DOHH2 (cell line): ENCODE results near the gene DAD1.

Experiments
- H3F3A ChIP-seq: fragments of 200-600 bp; sonication (generic), shearing (Covaris generic); 2 replicates; pipeline ENCODE4 v1.6.0; 2016; ENCODE audit warnings: antibody characterized with exemption, mild to moderate bottlenecking; ENCODE audit not compliant: control insufficient read depth, insufficient read depth
- H3K27ac ChIP-seq: fragments of 200-600 bp; sonication (generic); 2 replicates; pipeline ENCODE4 v1.5.1; 2014; ENCODE audit warnings: low read depth, mild to moderate bottlenecking, low read length, moderate library complexity
- H3K27me3 ChIP-seq: fragments of 200-600 bp; sonication (generic); 2 replicates; pipeline ENCODE4 v1.6.1; 2014; ENCODE audit warnings: mild to moderate bottlenecking, low read length, mixed read lengths; ENCODE audit not compliant: control insufficient read depth
- H3K36me3 ChIP-seq: fragments of 200-600 bp; sonication (generic); 2 replicates; pipeline ENCODE4 v1.6.1; 2014; ENCODE audit warnings: mild to moderate bottlenecking, low read length, moderate library complexity, mixed read lengths; ENCODE audit not compliant: control insufficient read depth
- H3K4me1 ChIP-seq: fragments of 200-600 bp; sonication (generic); 2 replicates; pipeline ENCODE4 v1.6.1; 2014; ENCODE audit warnings: mild to moderate bottlenecking, low read length, mixed read lengths; ENCODE audit not compliant: control insufficient read depth
- H3K4me2 ChIP-seq: fragments of 200-600 bp; sonication (generic); 2 replicates; pipeline ENCODE4 v1.6.0; 2014; ENCODE audit warnings: mild to moderate bottlenecking, low read length, moderate library complexity
- H3K4me3 ChIP-seq: fragments of 200-600 bp; sonication (generic); 2 replicates; pipeline ENCODE4 v1.5.1; 2014; ENCODE audit warnings: mild to moderate bottlenecking, low read length, mixed read lengths
- H3K79me2 ChIP-seq: fragments of 200-600 bp; sonication (generic); 2 replicates; pipeline ENCODE4 v1.6.1; 2014; ENCODE audit warnings: mild to moderate bottlenecking, low read length, mixed read lengths; ENCODE audit not compliant: control insufficient read depth
- H3K9me2 ChIP-seq: fragments of 200-600 bp; sonication (generic); replicated peaks from 2 replicates; pipeline ENCODE4 v1.6.1; 2014; ENCODE audit warnings: mild to moderate bottlenecking, low read length, mixed read lengths; ENCODE audit not compliant: control insufficient read depth
- H3K9me3 ChIP-seq: fragments of 200-600 bp; sonication (generic); 2 replicates; pipeline ENCODE4 v1.6.1; 2014; ENCODE audit warnings: antibody characterized with exemption, low read length, mixed read lengths; ENCODE audit not compliant: control insufficient read depth, insufficient read depth
- H4K20me1 ChIP-seq: fragments of 200-600 bp; sonication (generic); 2 replicates; pipeline ENCODE4 v1.6.0; 2014; ENCODE audit warnings: low read depth, mild to moderate bottlenecking, antibody characterized with exemption, low read length, moderate library complexity; ENCODE audit not compliant: control insufficient read depth, insufficient read depth
- CTCF ChIP-seq: fragments of 200-600 bp; sonication (generic); IDR thresholded peaks from one replicate; pipeline ENCODE4 v1.5.1; 2014; ENCODE audit warnings: antibody characterized with exemption, mild to moderate bottlenecking, low read depth, low read length; ENCODE audit not compliant: poor library complexity, severe bottlenecking
- EZH2phosphoT487 ChIP-seq: fragments of 200-600 bp; sonication (generic); IDR thresholded peaks from 2 replicates; pipeline ENCODE4 v1.6.1; 2017; ENCODE audit warnings: borderline replicate concordance, mild to moderate bottlenecking, antibody characterized with exemption, low read length, moderate library complexity, mixed read lengths

DAD1 gene

DNA sequence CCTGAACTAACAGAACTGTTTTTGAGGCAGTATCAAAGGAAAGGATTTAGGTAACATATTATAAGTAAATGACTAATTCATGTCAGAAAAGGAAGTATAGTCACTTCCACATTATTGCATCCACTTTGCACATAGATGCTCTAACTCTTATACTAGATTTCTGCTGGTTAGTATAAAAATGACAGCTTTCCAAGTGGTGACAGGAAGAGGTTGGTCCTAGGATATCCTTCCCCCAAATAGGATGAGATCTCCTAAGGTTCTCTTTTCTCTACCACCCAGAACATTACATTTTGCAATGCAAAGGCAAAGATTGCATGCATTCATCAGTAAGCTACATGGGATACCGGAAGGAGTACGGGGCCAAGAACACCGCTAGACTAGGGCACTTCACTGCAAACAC, 15.2 kb downstream of the DAD1 start:
- Histone ChIP-seq H3K9me3 (no peaks in the 10 kb centered on the region), H3K27ac (no peak overlapping the region), H4K20me1 (no peaks in the 10 kb centered on the region), H3K4me3 (no peak overlapping the region), H3K36me3 (peaks cover 60% of the 10 kb centered on the region), H3K9me2 (no peaks in the 10 kb centered on the region), H3F3A (peaks cover 16% of the 10 kb centered on the region), H3K27me3 (no peaks in the 10 kb centered on the region), H3K79me2 (peaks cover 42% of the 10 kb centered on the region), H3K4me1 (peaks cover 29% of the 10 kb centered on the region), H3K4me2 (no peak overlapping the region)
- TF ChIP-seq CTCF = no peak
- TF ChIP-seq EZH2phosphoT487 = no peak

- H3K4me1 ChIP-seq = peaks cover 37% of the 10 kb centered on the region
- no peaks in the 10 kb centered on the region for H3K27me3 ChIP-seq
- no peaks in the 10 kb centered on the region for H3K9me2 ChIP-seq
- H3K9me3 ChIP-seq = no peaks in the 10 kb centered on the region
- peak overlapping the region; percentile 1; the same call in 1 of the 2 replicates for H3K27ac ChIP-seq
- no peak overlapping the region for H3K4me2 ChIP-seq
- H3K79me2 ChIP-seq = peaks cover 43% of the 10 kb centered on the region
- H3F3A ChIP-seq = peaks cover 16% of the 10 kb centered on the region
- TF ChIP-seq EZH2phosphoT487 (no peak), CTCF (no peak)
- H4K20me1 ChIP-seq = no peaks in the 10 kb centered on the region
- H3K36me3 ChIP-seq = peaks cover 70% of the 10 kb centered on the region
- H3K4me3 ChIP-seq = no peak overlapping the region
Measured at GRCh38 chr14:22572562-22573058, 16.4 kb downstream of the DAD1 start.

GRCh38 chr14:22570132-22570949, 18.7 kb downstream of the DAD1 start:
- H3K9me2 ChIP-seq = no peaks in the 10 kb centered on the region
- TF ChIP-seq CTCF (peak; percentile 100), EZH2phosphoT487 (no peak)
- H3K4me1 ChIP-seq = peaks cover 55% of the 10 kb centered on the region
- peaks cover 46% of the 10 kb centered on the region for H3K79me2 ChIP-seq
- peak overlapping the region; percentile 87 for H3K27ac ChIP-seq
- H3F3A ChIP-seq = peaks cover 23% of the 10 kb centered on the region
- no peaks in the 10 kb centered on the region for H4K20me1 ChIP-seq
- peak overlapping the region; percentile 63 for H3K4me2 ChIP-seq
- no peaks in the 10 kb centered on the region for H3K27me3 ChIP-seq
- no peaks in the 10 kb centered on the region for H3K9me3 ChIP-seq
- H3K4me3 ChIP-seq = peak overlapping the region; percentile 70
- peaks cover 85% of the 10 kb centered on the region for H3K36me3 ChIP-seq
